GM11168 (cell line): ENCODE measurements around the gene MAP3K7CL.

Experiments
- in situ Hi-C: fragments of 300-500 bp; cut with MboI; formaldehyde crosslinking; loops from one replicate; pipeline ENCODE4 v1.12.0; 2022; ENCODE audit warnings: low sequenced_read_pairs; ENCODE audit not compliant: unreplicated experiment

Gene MAP3K7CL, protein sequence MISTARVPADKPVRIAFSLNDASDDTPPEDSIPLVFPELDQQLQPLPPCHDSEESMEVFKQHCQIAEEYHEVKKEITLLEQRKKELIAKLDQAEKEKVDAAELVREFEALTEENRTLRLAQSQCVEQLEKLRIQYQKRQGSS

DNA sequence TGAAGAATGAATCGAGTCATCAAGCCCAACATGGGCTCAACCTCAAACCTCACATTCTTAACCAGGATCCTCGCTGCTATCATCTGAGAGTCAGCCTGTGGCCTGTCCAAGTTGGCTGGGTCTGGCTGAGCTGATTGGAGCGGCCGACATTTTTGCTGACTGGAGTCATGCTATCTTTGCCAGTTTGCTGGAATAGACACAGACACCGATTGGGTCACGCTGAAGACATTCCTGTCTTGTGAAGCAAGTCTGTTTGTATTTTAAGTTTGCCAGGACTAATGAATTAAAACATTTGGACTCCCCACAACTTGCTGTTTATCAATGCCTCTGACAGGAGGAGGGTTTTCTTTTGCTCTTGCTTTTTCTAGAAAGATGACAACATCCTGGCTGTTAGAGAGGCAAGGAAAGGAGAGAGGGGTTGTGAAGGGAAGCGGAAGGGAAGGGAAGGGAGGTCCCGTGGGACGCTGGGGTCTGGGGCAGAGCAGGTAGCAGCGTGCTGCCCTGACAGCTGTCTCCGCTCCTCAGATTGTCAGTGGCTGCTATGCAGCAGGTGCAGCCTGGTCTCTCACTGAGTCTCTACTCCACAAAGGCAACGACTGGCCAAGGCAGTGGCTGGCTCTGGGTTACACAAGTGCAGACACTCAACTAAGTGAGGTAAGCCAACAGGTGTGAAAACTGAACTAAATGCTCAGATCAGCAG is at the start of gene MAP3K7CL:
Gene MAP3K7CL (plus strand): TSS at position 375 of the 700 bp plus-strand sequence. CDS start 2,701 bp downstream, outside the sequence.
- in situ Hi-C loops: no loop called here

DNA sequence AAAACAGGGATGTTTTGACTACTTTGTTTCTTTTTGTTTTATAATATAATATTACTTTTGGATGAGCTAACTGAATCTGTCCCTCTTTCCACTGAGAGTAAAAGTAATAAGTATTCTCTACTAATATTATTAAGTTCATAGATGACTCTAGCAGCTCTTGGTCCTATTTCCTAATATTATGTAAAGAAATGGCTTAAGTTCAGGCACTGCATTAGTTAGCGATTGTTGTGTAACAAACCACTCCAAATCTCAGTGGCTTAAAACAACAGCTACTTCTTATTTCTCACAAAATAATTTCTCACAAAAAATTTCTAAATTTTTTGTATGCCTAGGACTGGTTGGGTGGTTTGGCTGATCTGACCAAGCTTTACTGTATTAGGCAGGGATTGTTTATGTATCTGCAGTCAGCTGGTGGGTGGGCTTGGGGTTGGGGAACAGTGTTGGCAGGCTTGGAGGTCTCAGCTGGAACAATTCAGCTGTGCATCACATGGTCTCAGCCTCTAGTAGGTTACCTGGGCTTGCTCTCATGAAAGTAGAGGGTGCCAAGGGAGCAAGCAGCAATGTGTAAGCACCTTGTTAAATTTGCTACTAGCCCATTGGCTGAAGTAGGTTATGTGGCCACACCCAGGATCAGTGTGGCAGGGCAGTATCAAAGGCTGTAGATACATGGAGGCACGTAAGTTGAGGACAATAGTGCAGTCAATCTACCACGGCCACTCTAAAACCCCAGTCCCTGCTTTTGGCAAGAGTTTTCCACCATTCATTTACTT is 48.2 kb upstream of the MAP3K7CL start:
- in situ Hi-C loops: no loop called here

DNA sequence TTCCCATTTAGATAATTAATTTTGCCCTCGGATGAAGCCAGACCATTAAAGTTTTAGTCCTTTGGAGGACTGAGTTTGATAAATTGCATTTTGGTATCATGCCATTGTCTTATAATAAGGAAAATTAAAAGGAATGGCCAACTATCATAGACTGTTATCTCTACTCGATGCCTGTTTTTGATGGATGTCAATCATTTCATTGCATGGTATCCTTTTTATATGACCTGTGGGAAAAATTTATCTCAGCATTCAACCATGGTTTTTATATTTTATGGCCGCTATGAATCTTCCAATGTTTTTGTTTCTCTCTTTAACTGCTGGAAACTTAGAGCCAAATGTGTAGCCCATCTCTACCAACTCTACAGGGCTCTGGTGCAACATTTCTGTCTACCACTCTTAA is 47.1 kb upstream of the MAP3K7CL start:
- in situ Hi-C loops: no loop called here

DNA sequence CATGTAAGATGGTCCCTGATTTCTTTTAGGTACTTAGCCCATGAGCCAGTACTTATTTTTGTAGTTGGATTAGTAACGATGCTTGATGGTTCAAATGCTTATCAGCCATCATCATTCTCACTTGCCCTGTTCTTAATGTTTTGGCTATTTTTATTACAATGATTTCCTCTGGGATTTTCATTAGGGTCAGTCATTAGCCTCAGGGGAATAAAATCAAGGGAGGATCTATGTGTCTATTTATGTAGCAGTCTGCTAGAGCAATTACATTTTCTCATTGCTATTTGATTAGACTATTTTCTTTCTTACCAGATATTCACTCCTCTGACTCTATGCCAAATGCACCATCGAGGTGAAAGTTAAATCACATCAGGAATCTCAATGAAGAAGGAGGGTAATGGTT is 46.1 kb upstream of the MAP3K7CL start:
- in situ Hi-C loops: no loop called here

DNA sequence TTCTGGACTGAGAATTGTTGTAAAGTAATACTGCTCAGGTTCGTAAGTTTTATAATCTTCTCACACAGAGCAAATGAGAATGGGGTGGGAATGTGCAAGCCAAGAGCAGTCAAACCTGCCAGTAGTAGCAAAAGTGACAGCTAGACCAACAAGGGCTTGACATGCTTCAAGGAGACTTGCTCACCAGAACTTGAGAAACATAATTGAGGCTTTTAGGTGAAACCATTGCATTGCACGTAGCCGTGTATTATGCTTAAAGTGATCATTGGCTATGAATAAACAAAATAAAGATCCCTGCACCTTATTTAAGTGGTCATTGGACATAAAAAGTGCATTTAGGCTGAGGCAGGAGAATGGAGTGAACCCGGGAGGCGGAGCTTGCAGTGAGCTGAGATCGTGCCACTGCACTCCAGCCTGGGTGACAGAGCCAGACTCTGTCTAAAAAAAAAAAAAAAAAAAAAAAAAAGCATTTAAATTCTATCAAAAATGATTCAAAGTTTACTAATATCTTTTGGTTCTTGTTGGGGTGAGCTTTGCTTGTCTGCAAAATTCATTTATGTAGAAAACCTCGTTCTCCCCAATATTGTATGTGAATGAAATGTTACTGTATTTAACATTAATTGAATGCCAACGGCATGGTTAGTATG is 45.2 kb upstream of the MAP3K7CL start:
- in situ Hi-C loops: loop anchor here (5.0 kb wide), 1 partner anchor 287 kb away; no protein-coding TSS in a partner anchor

DNA sequence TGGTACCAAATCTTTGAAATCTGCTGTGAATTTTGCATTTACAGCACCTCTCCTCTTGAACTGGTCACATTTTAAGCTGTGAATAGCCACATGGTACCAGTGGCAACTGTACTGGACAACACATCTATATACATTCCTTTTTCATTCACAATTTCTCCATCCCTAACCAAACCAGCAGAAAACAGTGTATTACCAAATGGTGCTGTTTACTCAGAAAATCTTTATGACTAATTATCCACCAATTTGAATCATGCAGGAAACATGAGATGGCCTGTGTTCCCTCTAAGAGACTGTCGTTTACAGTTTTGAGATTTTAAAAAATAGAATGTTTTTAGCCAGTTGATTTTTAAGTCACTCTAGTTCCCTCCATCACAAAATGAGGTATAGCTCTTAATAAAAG is 39.4 kb upstream of the MAP3K7CL start:
- in situ Hi-C loops: no loop called here

DNA sequence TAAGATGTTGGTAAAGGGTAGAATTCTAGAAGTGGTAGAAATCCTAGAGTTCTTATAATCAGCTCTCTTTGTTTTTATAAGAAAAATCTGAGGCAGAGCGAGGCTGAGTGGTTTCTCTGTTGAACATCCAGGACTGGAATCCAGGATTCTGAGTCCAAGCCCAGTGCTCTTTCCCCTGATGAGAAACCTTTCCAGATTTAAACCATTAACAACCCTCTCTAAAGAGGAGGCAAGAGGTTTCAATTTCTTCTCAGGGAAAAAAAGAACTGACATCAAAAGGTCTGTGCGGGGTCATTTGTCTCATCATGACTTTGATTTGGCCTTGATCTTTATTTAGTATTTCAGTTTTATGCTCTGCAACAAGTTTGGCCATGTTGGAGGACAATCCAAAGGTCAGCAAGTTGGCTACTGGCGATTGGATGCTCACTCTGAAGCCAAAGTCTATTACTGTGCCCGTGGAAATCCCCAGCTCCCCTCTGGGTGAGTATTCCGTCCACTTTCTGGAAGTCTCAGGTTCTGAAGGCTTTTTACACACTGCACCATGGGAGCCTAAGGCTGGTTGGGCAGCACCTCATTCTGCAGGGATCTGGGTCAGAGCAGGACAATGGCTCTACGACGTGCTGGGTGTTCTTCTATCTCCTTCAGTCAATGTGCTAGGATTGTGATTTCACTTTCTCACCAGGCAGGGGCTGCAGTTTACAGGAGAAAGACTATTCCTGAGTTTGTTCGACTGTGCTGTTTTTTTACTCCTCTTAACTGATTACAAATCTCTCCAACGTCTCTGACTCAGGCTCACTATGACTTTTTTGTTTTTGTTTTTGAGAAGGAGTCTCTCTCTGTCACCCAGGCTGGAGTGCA is 38.1 kb upstream of the MAP3K7CL start:
- in situ Hi-C loops: no loop called here

DNA sequence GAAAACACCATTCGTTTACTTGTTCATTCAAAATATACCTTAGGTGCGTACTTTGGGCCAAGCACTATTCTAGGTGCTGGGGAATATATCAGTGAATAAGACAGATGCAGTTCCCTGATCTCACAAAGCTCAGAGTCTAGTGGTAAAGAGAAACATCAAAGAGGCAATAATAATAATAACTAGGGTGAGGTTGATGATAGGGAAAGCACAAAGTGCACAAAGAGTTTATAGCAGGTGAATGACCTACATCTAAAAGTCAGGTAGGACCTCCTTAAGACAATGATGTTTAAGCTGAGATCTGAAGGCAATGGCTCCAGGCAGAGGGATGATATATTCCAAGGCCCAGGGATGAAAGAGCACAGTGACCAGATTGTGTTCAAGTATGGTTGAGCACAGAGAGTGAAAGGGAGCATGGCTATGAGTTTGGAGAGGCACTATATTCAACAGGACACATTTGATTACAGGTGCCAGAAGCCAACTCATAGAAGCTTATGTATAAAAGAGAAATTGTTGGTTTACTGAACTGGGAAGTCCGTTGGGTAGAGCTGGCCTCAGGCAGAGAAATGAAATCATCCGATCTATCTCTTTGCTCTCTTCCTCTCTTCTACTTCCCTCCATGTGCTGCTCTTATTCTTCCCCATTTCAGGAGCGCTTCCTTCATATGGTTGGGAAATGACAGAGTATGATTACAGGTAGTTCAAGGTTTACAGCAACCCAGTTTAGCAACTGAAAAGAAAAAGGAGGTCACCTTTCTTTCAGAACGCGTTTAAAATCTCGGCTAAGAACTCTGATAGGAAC is 34.0 kb upstream of the MAP3K7CL start:
- in situ Hi-C loops: no loop called here

DNA sequence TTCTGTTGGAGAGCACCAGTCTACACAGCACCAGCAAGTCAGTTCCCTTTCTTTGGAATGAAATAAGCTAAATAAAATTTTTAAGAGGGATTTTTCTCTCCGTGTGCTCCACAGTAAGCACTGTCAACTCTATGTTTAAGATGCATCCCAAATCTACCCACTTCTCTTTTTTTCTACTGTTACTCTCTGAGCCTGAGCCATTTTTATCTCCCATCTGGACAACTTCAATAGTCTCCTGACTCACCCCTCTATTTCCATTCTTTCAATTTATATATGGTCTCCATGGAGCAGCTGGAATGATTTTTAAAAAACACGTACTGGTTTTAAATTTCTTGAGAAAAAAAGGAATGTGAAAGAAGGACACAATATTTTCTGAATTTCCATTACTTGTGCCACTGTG is 32.3 kb upstream of the MAP3K7CL start:
- in situ Hi-C loops: no loop called here

DNA sequence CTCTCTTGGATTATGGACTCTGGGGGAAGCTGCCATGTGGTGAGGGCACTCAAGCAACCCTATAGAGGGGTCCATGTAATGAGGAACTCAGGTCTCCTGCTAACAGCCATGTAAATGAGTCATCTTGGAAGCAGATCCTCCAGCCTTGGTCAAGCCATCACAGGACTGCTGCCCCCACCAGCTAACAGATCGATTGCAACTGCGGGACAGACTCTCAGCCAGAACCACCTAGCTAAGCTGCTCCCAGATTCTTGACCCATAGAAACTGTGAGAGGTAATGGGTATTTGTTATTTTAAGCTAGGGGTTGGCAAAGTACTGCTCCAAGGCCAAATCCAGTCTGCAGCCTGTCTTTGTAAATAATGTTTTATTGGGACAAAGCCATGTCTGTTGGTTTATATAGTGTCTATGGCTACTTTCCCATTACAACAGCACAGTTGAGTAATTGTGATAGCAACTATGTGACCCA is 27.6 kb upstream of the MAP3K7CL start:
- in situ Hi-C loops: loop anchor here (25.0 kb wide), 1 partner anchor 759 kb away; no protein-coding TSS in a partner anchor

DNA sequence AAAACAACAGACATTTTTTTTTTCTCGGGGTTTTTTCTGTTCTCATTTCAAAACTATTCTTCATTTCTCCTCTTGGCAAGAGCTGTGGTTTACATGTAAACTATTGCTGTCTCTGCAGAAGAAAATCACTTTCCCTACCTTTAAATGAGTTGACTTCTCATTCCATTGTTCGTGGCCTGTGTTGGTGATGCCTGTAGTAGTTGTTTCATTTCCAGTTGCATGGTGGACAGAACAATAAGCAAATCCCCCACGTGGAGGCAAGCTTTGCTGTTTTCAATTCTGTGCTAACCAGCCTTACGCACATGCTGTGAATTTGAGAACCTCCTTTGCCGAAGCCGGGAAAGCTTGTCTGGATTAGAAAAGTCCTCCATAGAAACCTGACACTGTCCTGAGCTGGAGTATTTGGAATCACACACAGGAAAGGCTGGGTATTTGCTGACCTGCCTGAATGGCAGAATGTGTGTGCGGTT is 26.2 kb upstream of the MAP3K7CL start:
- in situ Hi-C loops: loop anchor here (25.0 kb wide), 1 partner anchor 758 kb away; no protein-coding TSS in a partner anchor

DNA sequence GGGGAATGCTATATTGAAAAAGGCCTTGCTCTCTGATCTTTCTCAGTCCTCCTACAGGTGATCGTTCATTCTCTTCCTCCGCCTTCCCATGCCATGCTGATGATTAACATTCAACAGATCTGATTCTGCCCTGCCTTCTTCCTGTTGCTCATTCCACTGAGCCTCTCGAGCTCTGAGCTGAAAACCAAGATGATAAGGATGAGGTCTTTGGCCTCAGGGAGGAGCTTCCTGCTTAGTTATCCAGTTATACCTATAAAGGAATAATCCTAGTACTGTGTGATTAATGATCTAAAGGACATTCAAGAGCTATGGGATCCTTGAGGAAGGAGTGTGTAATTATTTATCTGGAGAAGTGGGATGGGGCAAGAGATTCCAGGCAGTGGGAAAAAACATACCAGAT is 25.2 kb upstream of the MAP3K7CL start:
- in situ Hi-C loops: loop anchor here (25.0 kb wide), 1 partner anchor 757 kb away; no protein-coding TSS in a partner anchor

DNA sequence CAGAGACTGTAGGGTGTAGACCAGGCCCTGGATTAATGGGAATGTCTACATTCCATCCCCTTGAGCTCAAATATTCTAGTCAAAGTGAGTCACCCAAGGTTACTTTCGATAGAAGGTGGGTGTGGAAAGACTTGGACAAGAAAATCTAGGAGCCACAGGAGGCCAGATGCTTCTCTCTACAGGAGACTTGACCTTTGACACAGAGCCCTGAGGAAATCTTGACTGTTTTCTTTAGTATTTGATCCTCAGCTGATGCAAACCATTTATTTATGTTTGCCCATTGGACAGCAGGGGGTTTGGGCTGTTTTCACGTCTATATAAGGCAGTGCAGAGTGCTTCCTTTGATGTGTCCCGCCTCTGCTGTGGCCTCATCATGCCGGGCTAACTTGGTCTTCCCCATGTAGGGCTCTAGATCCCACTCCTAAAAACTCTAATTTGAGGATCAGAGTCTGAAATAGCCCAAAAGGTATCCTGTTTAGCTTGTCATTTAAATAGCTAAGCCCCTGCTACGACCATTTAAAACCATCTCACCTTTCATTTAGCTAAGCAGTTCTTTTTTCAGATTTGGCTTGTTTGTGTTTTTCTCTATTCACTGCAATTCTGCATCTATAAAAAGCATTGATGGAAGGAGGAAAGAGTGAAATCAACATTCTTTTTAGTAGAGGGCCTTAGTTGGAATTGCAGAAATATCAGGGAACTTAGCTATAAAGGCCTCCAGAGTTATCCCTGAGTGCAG is 15.5 kb upstream of the MAP3K7CL start:
- in situ Hi-C loops: loop anchor here (25.0 kb wide), 1 partner anchor 747 kb away; no protein-coding TSS in a partner anchor

DNA sequence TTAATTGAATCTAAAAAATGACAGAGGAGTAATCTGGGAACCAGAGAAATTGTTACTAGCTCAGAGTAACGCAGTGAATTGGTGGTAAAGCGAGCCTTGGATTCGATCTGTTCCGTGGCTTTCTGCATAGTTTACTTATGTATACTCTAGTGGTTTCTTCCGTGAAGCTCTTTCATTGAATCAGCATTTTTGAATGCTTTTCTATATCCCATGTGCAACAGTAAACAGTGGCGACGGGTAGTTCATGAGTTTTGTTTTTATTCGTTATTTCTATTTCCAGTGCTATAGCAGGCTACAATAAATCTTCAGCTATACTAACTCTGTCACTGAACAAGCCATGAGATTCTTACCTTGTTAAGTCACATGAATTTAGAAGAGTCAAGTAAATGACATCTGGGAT is 14.5 kb upstream of the MAP3K7CL start:
- in situ Hi-C loops: loop anchor here (25.0 kb wide), 1 partner anchor 746 kb away; no protein-coding TSS in a partner anchor

DNA sequence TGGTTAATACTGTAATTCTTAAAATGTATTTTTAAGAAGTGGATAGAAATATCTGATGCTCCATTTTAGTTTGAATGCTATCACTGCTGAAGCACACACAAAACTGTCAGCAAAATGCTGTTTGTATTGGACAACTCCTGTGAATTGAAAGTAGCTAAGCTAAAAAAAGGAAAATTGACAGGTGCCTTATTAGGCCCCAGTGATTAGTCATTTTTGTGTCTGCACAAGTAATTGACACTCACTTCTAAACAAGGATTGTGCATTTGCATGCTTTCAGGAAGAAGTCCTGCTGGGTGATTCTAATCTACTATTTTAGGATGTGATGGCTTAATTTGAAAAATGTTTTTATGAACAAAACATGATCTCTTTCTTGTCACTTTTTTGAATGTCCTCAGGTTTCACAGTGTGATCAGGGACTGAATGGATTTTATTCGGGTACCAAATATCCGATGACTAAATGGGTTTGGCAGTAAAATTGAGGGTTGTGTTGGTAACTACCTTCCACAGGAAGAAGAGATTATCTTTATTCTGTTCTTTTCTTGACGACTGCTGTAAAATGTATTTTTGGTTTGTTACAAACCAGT is 13.0 kb upstream of the MAP3K7CL start:
- in situ Hi-C loops: loop anchor here (25.0 kb wide), 1 partner anchor 745 kb away; no protein-coding TSS in a partner anchor

DNA sequence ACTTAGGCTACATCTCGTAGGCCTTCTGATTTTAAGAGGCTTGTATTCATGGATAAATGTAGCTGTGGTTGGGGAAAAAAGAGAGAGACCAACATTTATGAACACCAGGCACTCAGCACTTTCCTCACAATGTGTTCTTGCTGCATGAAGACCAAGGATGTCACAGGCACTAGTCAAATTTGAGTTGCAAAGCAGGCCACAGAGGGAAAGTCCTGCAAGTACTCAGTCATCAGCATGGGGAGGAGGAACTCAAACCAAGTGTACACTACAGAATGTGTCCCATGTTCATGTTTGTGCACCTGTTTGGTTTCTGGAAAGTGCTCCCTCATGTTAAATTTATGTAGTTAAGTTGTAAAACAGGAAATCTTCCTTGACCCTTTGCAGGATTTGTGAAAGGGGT is 8.7 kb upstream of the MAP3K7CL start:
- in situ Hi-C loops: loop anchor here (25.0 kb wide), 1 partner anchor 741 kb away; no protein-coding TSS in a partner anchor

DNA sequence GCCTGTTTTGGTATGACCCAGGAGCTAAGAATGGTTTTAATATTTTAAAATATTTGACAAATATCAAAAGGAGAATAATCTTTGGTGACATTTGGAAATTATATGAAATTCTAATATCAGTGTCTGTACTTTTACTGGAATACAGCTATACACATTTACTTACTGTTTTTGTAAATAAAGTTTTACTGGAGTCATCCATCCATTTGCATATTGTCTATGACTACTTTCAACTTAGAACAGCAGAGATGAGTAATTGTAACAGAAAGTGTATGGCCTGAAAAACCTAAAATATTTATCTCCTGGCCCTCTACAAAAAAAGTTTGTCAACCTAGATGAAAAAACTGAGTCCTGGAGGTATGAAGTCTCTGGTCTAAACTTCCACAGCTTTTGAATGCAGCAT is 5.8 kb upstream of the MAP3K7CL start:
- in situ Hi-C loops: loop anchor here (25.0 kb wide), 1 partner anchor 738 kb away; no protein-coding TSS in a partner anchor
